ENCODE data around the gene ROR1. TPM values are rescaled to one million over a fixed set of nuclear protein-coding genes. Genes with fewer than 3 reads are reported as not detected.

Gene ROR1
- total and polyA plus RNA-seq, 10 of the 15 experiments (the other 5 are each of a cell fraction or from before 2014, with no cell fraction given): 0.02 to 0.08 (median 0.05) TPM; not detected in 6

DNA sequence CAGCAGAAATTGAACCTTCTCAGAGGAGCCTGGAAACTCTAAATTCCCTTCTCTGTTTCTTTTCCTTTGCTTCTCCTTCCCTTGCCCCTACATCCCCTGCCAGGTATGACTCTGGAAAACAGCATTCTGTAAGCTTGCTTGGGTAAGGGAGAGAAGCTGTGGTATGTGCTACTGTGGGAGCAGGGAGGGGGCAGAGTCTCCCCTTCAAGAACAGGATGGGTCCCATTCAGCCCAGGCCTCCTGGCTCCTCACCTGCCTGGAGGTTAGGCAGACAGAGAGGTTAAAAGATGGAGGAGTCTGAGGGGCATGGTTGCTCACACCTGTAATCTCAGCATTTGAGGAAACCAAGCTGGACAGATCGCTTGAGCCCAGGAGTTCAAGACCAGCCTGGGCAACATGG, 389.0 kb downstream of the ROR1 start (continued):
- no peak for TF ChIP-seq SRF (IDR thresholded peaks at IDR 0.05; ENCODE audit: low read depth in 2 of 2, low read length in 2 of 2)

DNA sequence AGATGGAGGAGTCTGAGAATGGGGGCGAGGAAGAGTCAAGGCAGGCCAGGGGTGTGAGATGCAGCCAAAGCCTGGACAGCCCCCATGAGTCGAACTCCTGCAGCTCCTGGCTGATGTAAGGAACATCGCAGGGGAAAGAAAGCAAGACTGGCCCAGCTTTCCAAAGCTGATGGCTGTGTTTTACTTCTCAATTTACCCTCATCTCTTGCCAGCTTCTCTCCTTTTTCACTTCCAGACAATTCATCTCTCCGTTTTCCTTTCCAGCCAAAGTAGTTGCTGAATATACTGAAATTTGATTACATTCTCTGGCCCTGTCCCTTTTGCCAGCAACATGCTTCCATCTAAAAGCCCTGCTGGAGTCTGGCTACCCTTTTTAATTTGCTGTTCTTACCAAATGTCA, 389.6 kb downstream of the ROR1 start:
- H3K9ac ChIP-seq (ENCODE audit: control insufficient read depth, insufficient read depth, low read length): no peak overlapping the region
- CTCF ChIA-PET: interaction anchor here (0.7 to 3.3 kb wide), 5 partner anchors 10 to 83 kb away, joined by 3 to 19 read pairs (median 5); no protein-coding TSS in a partner anchor
- DNase-seq (ENCODE audit: low read depth, low spot score) (no peak), ATAC-seq (no peak), FAIRE-seq (no peak)
- H3K36me3 ChIP-seq (ENCODE audit: control insufficient read depth in 2 of 2, insufficient read depth in 2 of 2, low read length in 1 of 2): no peaks in the 10 kb centered on the region
- SMC1A ChIA-PET (ENCODE audit: uncharacterized antibody, unreplicated experiment): interaction anchor here (0.6 to 3.0 kb wide), 5 partner anchors 19 to 472 kb away, joined by 3 to 9 read pairs (median 3); no protein-coding TSS in a partner anchor
- in situ Hi-C loops (cut with MboI) (no loop called here), intact Hi-C loops (cut with micrococcal nuclease; ENCODE audit: unreplicated experiment) (no loop called here)
- no peaks in the 10 kb centered on the region for H3K4me1 ChIP-seq (ENCODE audit: control insufficient read depth, insufficient read depth, low read length)
- H3K27me3 ChIP-seq (replicated peaks in 1 of 2; ENCODE audit: control insufficient read depth in 2 of 2, insufficient read depth in 2 of 2, low read length in 1 of 2): no peaks in the 10 kb centered on the region
- no TSS peak for BruUV-seq (replicated peaks)
- no peak overlapping the region for H2AFZ ChIP-seq (ENCODE audit: control insufficient read depth, low read depth, low read length)
- no peaks in the 10 kb centered on the region for H4K20me1 ChIP-seq (ENCODE audit: control insufficient read depth, insufficient read depth)
- H3K79me2 ChIP-seq (ENCODE audit: control insufficient read depth, insufficient read depth, low read length): no peaks in the 10 kb centered on the region
- TF ChIP-seq SIX5 (IDR thresholded peaks at IDR 0.05; ENCODE audit: low read depth, low read length, severe bottlenecking): no peak
- no peak for TF ChIP-seq NFYA (IDR thresholded peaks at IDR 0.05; ENCODE audit: borderline replicate concordance, low read depth, low read length)
- TF ChIP-seq ESRRA (IDR thresholded peaks at IDR 0.05; ENCODE audit: low read length): no peak
- no peak for TF ChIP-seq BCL11A (IDR thresholded peaks at IDR 0.05; ENCODE audit: low read depth, low read length)
- no peak for TF ChIP-seq FOXM1 (IDR thresholded peaks at IDR 0.05; ENCODE audit: low read depth, low read length)
- no peak for TF ChIP-seq RB1 (IDR thresholded peaks at IDR 0.05; ENCODE audit: borderline replicate concordance)
- no peak for TF ChIP-seq BCLAF1 (IDR thresholded peaks at IDR 0.05)
- TF ChIP-seq CBFB (IDR thresholded peaks at IDR 0.05; ENCODE audit: low read depth): no peak
- TF ChIP-seq, protein P1, sequence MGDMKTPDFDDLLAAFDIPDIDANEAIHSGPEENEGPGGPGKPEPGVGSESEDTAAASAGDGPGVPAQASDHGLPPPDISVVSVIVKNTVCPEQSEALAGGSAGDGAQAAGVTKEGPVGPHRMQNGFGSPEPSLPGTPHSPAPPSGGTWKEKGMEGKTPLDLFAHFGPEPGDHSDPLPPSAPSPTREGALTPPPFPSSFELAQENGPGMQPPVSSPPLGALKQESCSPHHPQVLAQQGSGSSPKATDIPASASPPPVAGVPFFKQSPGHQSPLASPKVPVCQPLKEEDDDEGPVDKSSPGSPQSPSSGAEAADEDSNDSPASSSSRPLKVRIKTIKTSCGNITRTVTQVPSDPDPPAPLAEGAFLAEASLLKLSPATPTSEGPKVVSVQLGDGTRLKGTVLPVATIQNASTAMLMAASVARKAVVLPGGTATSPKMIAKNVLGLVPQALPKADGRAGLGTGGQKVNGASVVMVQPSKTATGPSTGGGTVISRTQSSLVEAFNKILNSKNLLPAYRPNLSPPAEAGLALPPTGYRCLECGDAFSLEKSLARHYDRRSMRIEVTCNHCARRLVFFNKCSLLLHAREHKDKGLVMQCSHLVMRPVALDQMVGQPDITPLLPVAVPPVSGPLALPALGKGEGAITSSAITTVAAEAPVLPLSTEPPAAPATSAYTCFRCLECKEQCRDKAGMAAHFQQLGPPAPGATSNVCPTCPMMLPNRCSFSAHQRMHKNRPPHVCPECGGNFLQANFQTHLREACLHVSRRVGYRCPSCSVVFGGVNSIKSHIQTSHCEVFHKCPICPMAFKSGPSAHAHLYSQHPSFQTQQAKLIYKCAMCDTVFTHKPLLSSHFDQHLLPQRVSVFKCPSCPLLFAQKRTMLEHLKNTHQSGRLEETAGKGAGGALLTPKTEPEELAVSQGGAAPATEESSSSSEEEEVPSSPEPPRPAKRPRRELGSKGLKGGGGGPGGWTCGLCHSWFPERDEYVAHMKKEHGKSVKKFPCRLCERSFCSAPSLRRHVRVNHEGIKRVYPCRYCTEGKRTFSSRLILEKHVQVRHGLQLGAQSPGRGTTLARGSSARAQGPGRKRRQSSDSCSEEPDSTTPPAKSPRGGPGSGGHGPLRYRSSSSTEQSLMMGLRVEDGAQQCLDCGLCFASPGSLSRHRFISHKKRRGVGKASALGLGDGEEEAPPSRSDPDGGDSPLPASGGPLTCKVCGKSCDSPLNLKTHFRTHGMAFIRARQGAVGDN (IDR thresholded peaks at IDR 0.05): no peak
- 23% methylated on average over 4 of the region's 4 CpGs for WGBS (ENCODE audit: insufficient coverage, insufficient replicate concordance, low lambda C conversion rate, missing lambda C conversion rate)
- H3K9me3 ChIP-seq (replicated peaks; ENCODE audit: control insufficient read depth, insufficient read depth, low read length): no peaks in the 10 kb centered on the region
- H3K4me3 ChIP-seq: no peak overlapping the region
- RAD21 ChIA-PET (ENCODE audit: unreplicated experiment): interaction anchor here (1.6 kb wide), 1 partner anchor 64 kb away, joined by 3 read pairs; no protein-coding TSS in a partner anchor
- H3K27ac ChIP-seq (ENCODE audit: control insufficient read depth, insufficient read depth): no peak overlapping the region
- no peak overlapping the region for H3K4me2 ChIP-seq (ENCODE audit: control insufficient read depth, insufficient read depth)
- POLR2A ChIA-PET: no interaction called here
